HUES48 (cell line): ENCODE measurements around the gene NRBF2.
"Not testable (repeated sequence)": the region's sequence is repeated elsewhere in the genome, so short reads cannot be mapped to it uniquely, and the experiment has no call there.

Source experiments
- H3K27ac ChIP-seq: one replicate; pipeline ENCODE4 v1.7.0; 2013; ENCODE audit warnings: low read depth, low read length, inconsistent platforms
- H3K27me3 ChIP-seq: 2 replicates; pipeline ENCODE4 v1.6.1; 2013; ENCODE audit warnings: mild to moderate bottlenecking, low read length; ENCODE audit not compliant: control insufficient read depth, insufficient read depth
- H3K36me3 ChIP-seq: 2 replicates; pipeline ENCODE4 v1.6.1; 2013; ENCODE audit warnings: low read length; ENCODE audit not compliant: control insufficient read depth, insufficient read depth
- H3K4me1 ChIP-seq: 2 replicates; pipeline ENCODE4 v1.6.1; 2013; ENCODE audit warnings: mild to moderate bottlenecking, low read length; ENCODE audit not compliant: control insufficient read depth, insufficient read depth
- H3K4me3 ChIP-seq: 2 replicates; pipeline ENCODE4 v1.5.1; 2013; ENCODE audit warnings: mild to moderate bottlenecking, low read depth, low read length
- H3K9ac ChIP-seq: 2 replicates; pipeline ENCODE4 v1.6.1; 2013; ENCODE audit warnings: mild to moderate bottlenecking, low read depth, low read length, moderate library complexity
- H3K9me3 ChIP-seq: 2 replicates; pipeline ENCODE4 v1.6.1; 2013; ENCODE audit warnings: low read length; ENCODE audit not compliant: control insufficient read depth, insufficient read depth

The NRBF2 gene

DNA sequence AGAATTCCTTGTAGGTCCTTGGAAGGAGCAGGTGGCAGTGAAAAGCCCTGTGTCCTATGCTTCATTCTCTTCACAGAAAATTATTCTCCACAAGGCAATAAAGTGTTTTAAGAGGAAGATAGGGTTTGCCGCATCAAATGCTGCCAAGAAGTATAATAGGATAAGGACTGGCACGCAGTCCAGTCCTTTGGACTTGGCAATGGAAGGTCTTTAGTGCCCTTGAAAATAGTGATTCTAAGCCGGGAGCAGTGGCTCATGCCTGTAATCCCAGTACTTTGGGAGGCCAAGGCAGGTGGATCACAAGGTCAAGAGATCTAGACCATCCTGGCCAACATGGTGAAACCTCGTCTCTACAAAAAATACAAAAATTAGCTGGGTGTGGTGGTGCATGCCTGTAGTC is 29.9 kb upstream of the NRBF2 start:
- H3K4me1 ChIP-seq, result peaks cover 21% of the 10 kb centered on the region
- not testable (repeated sequence) for H3K27me3 ChIP-seq, H3K36me3 ChIP-seq, H3K9ac ChIP-seq, H3K4me3 ChIP-seq, H3K27ac ChIP-seq, H3K9me3 ChIP-seq

DNA sequence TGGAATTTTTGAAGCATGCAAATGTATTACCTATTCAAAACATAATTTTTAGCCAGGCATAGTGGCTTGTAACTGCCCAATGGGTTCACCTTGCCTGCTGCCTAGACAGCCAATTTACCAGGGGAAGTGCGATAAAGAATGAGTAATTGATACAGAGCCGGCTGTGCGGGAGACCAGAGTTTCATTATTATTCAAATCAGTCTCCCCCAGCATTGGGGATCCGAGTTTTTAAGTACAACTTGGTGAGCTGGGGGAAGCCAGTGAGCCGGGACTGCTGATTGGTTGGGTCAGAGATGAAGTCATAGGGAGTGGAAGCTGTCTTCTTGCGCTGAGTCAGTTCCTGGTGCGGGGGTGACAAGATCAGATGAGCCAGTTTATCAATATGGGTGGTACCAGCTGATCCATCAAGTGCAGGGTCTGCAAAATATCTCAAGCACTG is 29.1 kb upstream of the NRBF2 start:
- Histone ChIP-seq H3K36me3 (no peaks in the 10 kb centered on the region), H3K4me3 (no peak overlapping the region), H3K4me1 (peaks cover 21% of the 10 kb centered on the region), H3K27ac (no peak overlapping the region), H3K9me3 (no peaks in the 10 kb centered on the region), H3K27me3 (no peaks in the 10 kb centered on the region), H3K9ac (no peak overlapping the region)

DNA sequence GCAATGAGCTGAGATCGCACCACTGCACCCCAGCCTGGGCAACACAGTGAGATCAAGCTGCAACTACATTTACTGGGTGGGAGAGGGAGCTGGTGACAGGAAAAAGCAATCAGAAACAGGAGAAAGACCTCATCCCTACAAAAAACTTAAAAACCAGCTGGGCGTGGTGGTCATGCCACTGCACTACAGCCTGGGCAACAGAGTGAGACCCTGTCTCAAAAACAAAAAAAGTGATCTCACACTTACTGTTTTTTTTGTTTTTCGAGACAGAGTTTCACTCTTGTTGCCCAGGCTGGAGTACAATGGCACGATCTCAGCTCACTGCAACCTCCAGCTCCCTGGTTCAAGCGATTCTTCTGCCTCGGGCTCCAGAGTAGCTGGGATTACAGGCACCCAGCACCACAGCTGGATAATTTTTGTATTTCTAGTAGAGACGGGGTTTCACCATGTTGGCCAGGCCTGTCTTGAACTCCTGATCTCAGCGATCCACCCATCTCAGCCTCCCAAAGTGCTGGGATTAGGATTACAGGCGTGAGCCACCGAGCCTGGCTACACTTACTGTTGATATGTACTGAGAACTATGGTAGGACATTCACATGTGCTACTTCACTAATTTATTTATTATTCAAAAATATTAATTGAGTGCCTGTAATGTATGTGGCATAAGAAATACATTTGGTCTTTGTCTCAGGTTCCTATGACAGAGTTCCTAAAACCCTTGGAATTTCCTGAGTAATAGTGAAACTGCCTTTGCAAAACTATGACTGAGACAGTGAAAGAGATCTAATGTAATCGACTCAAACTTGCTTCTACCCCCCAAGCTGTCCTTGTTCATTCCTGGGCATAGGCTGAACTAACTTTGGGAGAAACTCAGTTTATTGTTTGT is 27.7 kb upstream of the NRBF2 start:
- Histone ChIP-seq H3K36me3 (no peaks in the 10 kb centered on the region), H3K4me1 (peaks cover 21% of the 10 kb centered on the region), H3K27me3 (no peaks in the 10 kb centered on the region), H3K9me3 (no peaks in the 10 kb centered on the region), H3K9ac (no peak overlapping the region), H3K4me3 (no peak overlapping the region), H3K27ac (no peak overlapping the region)

DNA sequence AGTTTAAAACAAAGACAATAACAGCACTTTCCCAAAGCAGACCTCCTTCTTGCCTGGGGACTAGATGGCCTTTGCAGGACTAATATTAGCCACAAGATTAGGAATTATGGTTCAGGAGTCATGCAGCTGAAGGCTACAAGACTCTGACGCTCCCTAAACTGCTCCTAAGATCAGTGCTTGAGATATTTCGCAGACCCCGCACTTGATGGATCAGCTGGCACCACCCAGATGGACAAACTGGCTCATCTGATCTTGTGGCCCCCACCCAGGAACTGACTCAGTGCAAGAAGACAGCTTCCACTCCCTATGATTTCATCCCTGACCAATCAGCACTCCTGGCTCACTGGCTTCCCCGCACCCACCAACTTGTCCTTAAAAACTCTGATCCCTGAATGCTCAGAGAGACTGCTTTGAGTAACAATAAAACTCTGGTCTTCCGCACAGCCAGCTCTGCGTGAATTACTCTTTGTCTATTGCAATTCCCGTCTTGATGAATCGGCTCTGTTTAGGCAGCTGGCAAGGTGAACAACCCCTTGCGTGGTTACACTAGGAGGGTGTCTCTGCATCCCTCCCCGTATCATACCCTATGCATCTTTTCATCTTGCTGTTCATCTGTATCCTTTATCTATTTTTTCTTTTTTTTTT is 26.9 kb upstream of the NRBF2 start:
- H3K9ac ChIP-seq, result no peak overlapping the region
- H3K27me3 ChIP-seq, result no peaks in the 10 kb centered on the region
- H3K4me3 ChIP-seq, result no peak overlapping the region
- peaks cover 21% of the 10 kb centered on the region for H3K4me1 ChIP-seq
- no peaks in the 10 kb centered on the region for H3K36me3 ChIP-seq
- no peaks in the 10 kb centered on the region for H3K9me3 ChIP-seq
- no peak overlapping the region for H3K27ac ChIP-seq

DNA sequence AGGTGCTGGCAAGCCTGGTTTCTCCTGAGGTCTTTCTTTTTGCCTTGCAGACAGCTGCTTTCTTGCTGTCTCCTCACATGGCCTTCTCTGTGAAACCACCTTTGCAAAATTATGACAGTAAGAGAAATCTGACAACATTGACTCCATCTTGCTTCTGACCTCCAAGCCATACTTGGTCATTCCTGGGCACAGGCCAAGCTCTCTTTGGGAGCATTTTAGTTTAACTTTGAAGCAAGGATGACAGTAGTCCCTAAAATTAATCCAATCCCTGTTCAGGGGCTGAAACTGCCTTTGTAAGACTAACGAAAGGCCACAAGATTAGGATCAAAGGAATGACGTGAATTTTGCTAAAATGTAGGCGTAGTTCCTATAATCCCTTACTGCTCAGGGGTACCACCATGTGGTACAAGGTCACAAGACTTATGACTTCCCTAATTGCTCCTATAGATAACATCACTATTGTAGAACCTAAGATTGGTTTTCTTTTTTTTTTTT is 25.1 kb upstream of the NRBF2 start:
- no peaks in the 10 kb centered on the region for H3K36me3 ChIP-seq
- H3K27ac ChIP-seq, result no peak overlapping the region
- no peak overlapping the region for H3K9ac ChIP-seq
- H3K4me3 ChIP-seq, result no peak overlapping the region
- H3K9me3 ChIP-seq, result no peaks in the 10 kb centered on the region
- H3K4me1 ChIP-seq, result peaks cover 21% of the 10 kb centered on the region
- no peaks in the 10 kb centered on the region for H3K27me3 ChIP-seq

DNA sequence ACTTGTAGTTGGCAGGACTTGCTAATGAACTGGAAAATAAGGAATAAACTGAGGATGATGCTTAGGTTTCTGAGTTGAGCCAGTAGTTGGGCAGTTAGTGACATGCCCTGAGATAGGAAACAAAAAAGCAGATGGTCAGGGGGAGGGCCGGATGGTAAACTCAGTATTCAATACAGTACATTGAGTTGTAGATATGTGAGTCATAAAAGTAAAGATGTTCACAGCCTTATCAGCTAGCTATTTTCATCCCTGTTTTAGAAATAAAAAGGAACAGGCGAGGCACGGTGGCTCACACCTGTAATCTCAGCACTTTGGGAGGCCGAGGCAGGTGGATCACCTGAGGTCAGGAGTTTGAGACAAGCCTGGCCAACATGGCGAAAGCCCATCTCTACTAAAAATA is 22.2 kb upstream of the NRBF2 start:
- H3K36me3 ChIP-seq, result no peaks in the 10 kb centered on the region
- H3K9me3 ChIP-seq, result no peaks in the 10 kb centered on the region
- H3K4me1 ChIP-seq, result peaks cover 6% of the 10 kb centered on the region; the same call in 1 of the 2 replicates
- H3K27ac ChIP-seq, result no peak overlapping the region
- no peak overlapping the region for H3K9ac ChIP-seq
- H3K27me3 ChIP-seq, result no peaks in the 10 kb centered on the region
- no peak overlapping the region for H3K4me3 ChIP-seq

DNA sequence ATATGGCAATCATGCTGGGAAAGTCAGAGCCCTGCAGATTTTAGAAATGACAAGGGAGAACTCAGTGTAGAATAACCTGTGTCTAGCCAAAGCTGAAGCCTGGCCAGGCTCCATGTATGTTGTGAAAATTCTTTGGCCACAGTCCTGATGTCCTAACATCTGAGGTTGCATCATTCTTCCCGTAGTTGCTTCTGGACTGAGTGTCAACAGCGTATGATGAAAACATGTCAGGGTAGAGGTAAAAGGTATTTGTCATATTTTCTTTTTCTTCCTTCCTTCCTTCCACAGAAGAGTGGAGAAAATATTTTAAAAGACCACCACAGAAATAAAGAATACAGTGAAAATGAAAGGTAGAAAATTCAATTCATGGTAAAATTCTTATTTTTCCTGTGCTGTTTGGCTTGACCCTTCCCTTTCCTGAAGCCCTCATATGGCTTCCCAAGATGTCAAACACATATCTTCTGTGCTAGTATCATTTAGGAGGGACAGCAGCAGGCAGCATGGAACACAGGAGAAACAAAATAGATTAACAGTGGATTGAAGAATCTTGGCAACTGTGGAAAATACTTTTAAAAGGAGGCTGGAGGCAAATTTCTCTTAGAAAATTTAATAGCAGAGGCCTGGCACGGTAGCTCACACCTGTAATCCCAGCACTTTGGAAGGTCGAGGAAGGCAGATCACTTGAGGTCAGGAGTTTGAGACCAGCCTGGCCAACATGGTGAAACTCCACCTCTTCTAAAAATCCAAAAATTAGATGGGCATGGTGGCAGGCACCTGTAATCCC is 18.9 kb upstream of the NRBF2 start:
- Histone ChIP-seq H3K4me1 (no peaks in the 10 kb centered on the region; the same call in 1 of the 2 replicates), H3K36me3 (no peaks in the 10 kb centered on the region), H3K4me3 (no peak overlapping the region), H3K27me3 (no peaks in the 10 kb centered on the region), H3K9ac (no peak overlapping the region), H3K27ac (no peak overlapping the region), H3K9me3 (no peaks in the 10 kb centered on the region)

DNA sequence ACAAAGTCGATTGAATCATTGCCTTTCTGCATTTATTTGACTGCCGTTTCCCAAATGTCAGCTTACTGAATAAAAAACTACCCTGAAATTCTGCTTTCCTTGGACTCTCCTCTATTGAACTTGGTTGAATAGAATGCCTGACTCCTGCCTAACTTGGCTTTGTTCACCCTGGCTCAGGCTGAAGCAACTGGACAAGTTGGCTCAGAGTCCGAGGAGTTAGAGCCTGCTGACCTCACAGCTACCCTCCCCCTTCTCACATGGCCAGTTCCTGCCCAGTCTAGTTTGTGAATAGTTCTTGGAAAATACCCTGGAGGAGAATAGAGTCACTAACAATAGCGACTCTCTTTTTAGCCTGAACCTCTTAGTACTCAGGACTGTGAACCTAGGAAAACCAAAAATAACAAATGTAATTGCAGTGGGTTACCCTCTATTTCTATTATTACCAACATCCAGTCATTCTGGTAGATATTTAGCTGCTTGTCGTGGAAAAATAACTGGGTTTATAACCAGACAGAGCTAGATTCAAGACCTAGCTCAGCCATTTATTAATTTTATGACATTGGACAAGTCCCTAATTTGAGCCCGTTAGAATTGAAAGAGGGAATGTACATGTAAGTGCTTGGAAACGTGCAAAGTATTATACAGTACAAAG is 17.3 kb upstream of the NRBF2 start:
- no peaks in the 10 kb centered on the region for H3K36me3 ChIP-seq
- no peaks in the 10 kb centered on the region for H3K9me3 ChIP-seq
- H3K4me1 ChIP-seq, result no peaks in the 10 kb centered on the region; the same call in 1 of the 2 replicates
- no peak overlapping the region for H3K9ac ChIP-seq
- H3K27me3 ChIP-seq, result no peaks in the 10 kb centered on the region
- no peak overlapping the region for H3K4me3 ChIP-seq
- H3K27ac ChIP-seq, result no peak overlapping the region

DNA sequence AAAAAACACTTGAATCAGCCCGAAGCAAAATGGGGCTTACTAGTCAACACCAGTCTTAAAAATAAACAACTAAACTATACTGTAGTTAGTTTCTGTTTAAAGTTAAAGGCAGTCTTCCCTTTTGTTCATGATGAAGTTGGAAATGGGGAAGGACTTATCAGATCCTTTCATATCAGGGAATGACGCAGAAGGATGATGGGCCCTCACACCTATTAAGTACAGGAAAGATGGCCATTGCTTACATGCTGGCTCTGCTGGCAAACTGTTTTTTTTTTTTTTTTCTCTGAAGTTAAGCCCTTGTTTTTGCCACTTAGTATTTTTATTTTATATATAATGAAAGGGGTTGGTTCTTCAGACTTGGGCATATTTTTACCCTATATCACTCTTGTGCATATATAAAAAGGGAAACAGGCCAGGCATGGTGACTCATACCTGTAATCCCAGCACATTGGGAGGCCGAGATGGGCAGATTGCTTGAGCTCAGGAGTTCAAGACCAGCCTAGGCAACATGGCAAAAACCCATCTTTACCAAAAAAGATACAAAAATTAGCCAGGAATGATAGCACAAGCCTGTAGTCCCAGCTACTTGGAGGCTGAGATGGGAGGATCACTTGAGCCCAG is 16.6 kb upstream of the NRBF2 start:
- no peaks in the 10 kb centered on the region for H3K9me3 ChIP-seq
- H3K9ac ChIP-seq, result no peak overlapping the region
- no peaks in the 10 kb centered on the region for H3K27me3 ChIP-seq
- H3K4me1 ChIP-seq, result no peaks in the 10 kb centered on the region; the same call in 1 of the 2 replicates
- H3K27ac ChIP-seq, result no peak overlapping the region
- no peak overlapping the region for H3K4me3 ChIP-seq
- H3K36me3 ChIP-seq, result no peaks in the 10 kb centered on the region

DNA sequence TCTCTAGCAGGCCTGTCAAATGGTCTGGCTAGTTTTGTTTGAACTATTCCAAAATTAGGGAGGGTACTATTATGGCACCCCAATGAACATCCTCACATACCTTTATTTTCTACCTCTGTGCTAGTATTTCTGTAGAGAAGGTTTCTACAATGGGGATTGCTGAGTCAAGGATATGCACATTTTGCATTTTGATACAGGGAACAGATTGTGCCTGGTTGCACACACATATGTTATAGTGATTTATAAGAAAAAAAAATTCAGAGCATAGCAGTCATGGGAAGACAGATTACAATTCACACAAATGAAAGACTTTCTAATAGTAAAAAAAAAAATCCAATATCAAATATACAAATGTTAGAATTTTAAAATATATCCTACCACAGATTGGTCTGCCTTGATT is 14.1 kb upstream of the NRBF2 start:
- H3K9me3 ChIP-seq, result no peaks in the 10 kb centered on the region
- H3K27ac ChIP-seq, result no peak overlapping the region
- H3K27me3 ChIP-seq, result no peaks in the 10 kb centered on the region
- H3K4me1 ChIP-seq, result no peaks in the 10 kb centered on the region
- no peak overlapping the region for H3K9ac ChIP-seq
- H3K4me3 ChIP-seq, result no peak overlapping the region
- H3K36me3 ChIP-seq, result no peaks in the 10 kb centered on the region
